ENCODE results near the gene DKK3. TPM values are rescaled to one million over a fixed set of nuclear protein-coding genes. Genes with fewer than 3 reads are reported as not detected.
A peak's percentile ranks its signal among the peaks of the same experiment; 100 is the strongest.

DKK3 gene
- total and polyA plus RNA-seq, 5 donors, result 2,307 to 3,299 (median 2,883) TPM

- no peak overlapping the region for H3K27ac ChIP-seq (ENCODE audit: low read length)
- H3K4me1 ChIP-seq (ENCODE audit: control insufficient read depth, insufficient read depth, low read length), result peaks cover 2% of the 10 kb centered on the region
- peak overlapping the region; percentile 16 for H3K4me3 ChIP-seq (ENCODE audit: low read length)
- H3K9me3 ChIP-seq (ENCODE audit: control insufficient read depth, low read length), result no peaks in the 10 kb centered on the region
- 42% methylated on average over 4 of the region's 4 CpGs for WGBS
- no peak for DNase-seq
- intact Hi-C loops (cut with DNase I), result no loop called here
- ATAC-seq, result no peak
- no peaks in the 10 kb centered on the region for H3K27me3 ChIP-seq (ENCODE audit: control insufficient read depth, insufficient read depth)
Measured at GRCh38 chr11:12005061-12005460, 3.4 kb downstream of the DKK3 start.

- peak overlapping the region; percentile 36 for H3K27ac ChIP-seq (ENCODE audit: low read length)
Measured at GRCh38 chr11:12003815-12004214, 4.6 kb downstream of the DKK3 start.

GRCh38 chr11:12003336-12003735, 5.1 kb downstream of the DKK3 start:
- H3K9me3 ChIP-seq (ENCODE audit: control insufficient read depth, low read length), result no peaks in the 10 kb centered on the region
- H3K27ac ChIP-seq (ENCODE audit: low read length), result peak overlapping the region; percentile 57
- WGBS, result 89% methylated on average over 2 of the region's 2 CpGs
- intact Hi-C loops (cut with DNase I), result no loop called here
- DNase-seq, result no peak
- ATAC-seq, result no peak
- H3K4me3 ChIP-seq (ENCODE audit: low read length), result no peak overlapping the region
- H3K27me3 ChIP-seq (ENCODE audit: control insufficient read depth, insufficient read depth), result no peaks in the 10 kb centered on the region
- H3K4me1 ChIP-seq (ENCODE audit: control insufficient read depth, insufficient read depth, low read length), result no peaks in the 10 kb centered on the region

More at GRCh38 chr11:12003815-12004214, 4.6 kb downstream of the DKK3 start:
- intact Hi-C loops (cut with DNase I), result no loop called here
- Histone ChIP-seq H3K4me1 (ENCODE audit: control insufficient read depth, insufficient read depth, low read length) (no peaks in the 10 kb centered on the region), H3K4me3 (ENCODE audit: low read length) (no peak overlapping the region), H3K27me3 (ENCODE audit: control insufficient read depth, insufficient read depth) (no peaks in the 10 kb centered on the region), H3K9me3 (ENCODE audit: control insufficient read depth, low read length) (no peaks in the 10 kb centered on the region)
- no peak for DNase-seq
- 65% methylated on average over 4 of the region's 4 CpGs for WGBS
- ATAC-seq, result no peak

GRCh38 chr11:12001186-12001585, 7.2 kb downstream of the DKK3 start:
- intact Hi-C loops (cut with DNase I), result no loop called here
- ATAC-seq, result no peak
- H3K9me3 ChIP-seq (ENCODE audit: control insufficient read depth, low read length), result no peaks in the 10 kb centered on the region
- WGBS, result 81% methylated on average over 7 of the region's 7 CpGs
- no peaks in the 10 kb centered on the region for H3K27me3 ChIP-seq (ENCODE audit: control insufficient read depth, insufficient read depth)
- no peak overlapping the region for H3K4me3 ChIP-seq (ENCODE audit: low read length)
- DNase-seq, result no peak
- H3K27ac ChIP-seq (ENCODE audit: low read length), result peak overlapping the region; percentile 7
- H3K4me1 ChIP-seq (ENCODE audit: control insufficient read depth, insufficient read depth, low read length), result no peaks in the 10 kb centered on the region

GRCh38 chr11:11998091-11998781, 10.2 kb downstream of the DKK3 start:
- Histone ChIP-seq H3K9me3 (ENCODE audit: control insufficient read depth, low read length) (no peaks in the 10 kb centered on the region), H3K4me3 (ENCODE audit: low read length) (no peak overlapping the region), H3K27ac (ENCODE audit: low read length) (peak overlapping the region; percentile 16), H3K4me1 (ENCODE audit: control insufficient read depth, insufficient read depth, low read length) (no peaks in the 10 kb centered on the region), H3K27me3 (ENCODE audit: control insufficient read depth, insufficient read depth) (no peaks in the 10 kb centered on the region)
- peak in 1 of 2 donors; percentile 63 for ATAC-seq
- DNase-seq, result no peak
- intact Hi-C loops (cut with DNase I), result no loop called here
- WGBS, result 62% methylated on average over 8 of the region's 8 CpGs

- ATAC-seq (no peak), DNase-seq (no peak)
- no peak overlapping the region for H3K4me3 ChIP-seq (ENCODE audit: low read length)
- no peaks in the 10 kb centered on the region for H3K4me1 ChIP-seq (ENCODE audit: control insufficient read depth, insufficient read depth, low read length)
- H3K27ac ChIP-seq (ENCODE audit: low read length), result peak overlapping the region; percentile 15
- H3K9me3 ChIP-seq (ENCODE audit: control insufficient read depth, low read length), result no peaks in the 10 kb centered on the region
- 57% methylated on average over 3 of the region's 3 CpGs for WGBS
- intact Hi-C loops (cut with DNase I), result no loop called here
- no peaks in the 10 kb centered on the region for H3K27me3 ChIP-seq (ENCODE audit: control insufficient read depth, insufficient read depth)
Measured at GRCh38 chr11:11997049-11997322, 11.4 kb downstream of the DKK3 start.

- no peaks in the 10 kb centered on the region for H3K27me3 ChIP-seq (ENCODE audit: control insufficient read depth, insufficient read depth)
- H3K4me3 ChIP-seq (ENCODE audit: low read length), result no peak overlapping the region
- DNase-seq (peak in 1 of 3 donors; percentile 43), ATAC-seq (no peak)
- no peaks in the 10 kb centered on the region for H3K4me1 ChIP-seq (ENCODE audit: control insufficient read depth, insufficient read depth, low read length)
- intact Hi-C loops (cut with DNase I), result no loop called here
- WGBS, result 79% methylated on average over 11 of the region's 11 CpGs
- peak overlapping the region; percentile 56 for H3K27ac ChIP-seq (ENCODE audit: low read length)
- H3K9me3 ChIP-seq (ENCODE audit: control insufficient read depth, low read length), result no peaks in the 10 kb centered on the region
Measured at GRCh38 chr11:11996321-11997048, 11.9 kb downstream of the DKK3 start.

GRCh38 chr11:11995601-11996000, 12.8 kb downstream of the DKK3 start:
- 90% methylated on average over 6 of the region's 6 CpGs for WGBS
- H3K9me3 ChIP-seq (ENCODE audit: control insufficient read depth, low read length), result no peaks in the 10 kb centered on the region
- no peaks in the 10 kb centered on the region for H3K4me1 ChIP-seq (ENCODE audit: control insufficient read depth, insufficient read depth, low read length)
- H3K27me3 ChIP-seq (ENCODE audit: control insufficient read depth, insufficient read depth), result no peaks in the 10 kb centered on the region
- peak overlapping the region; percentile 42 for H3K27ac ChIP-seq (ENCODE audit: low read length)
- no peak overlapping the region for H3K4me3 ChIP-seq (ENCODE audit: low read length)
- intact Hi-C loops (cut with DNase I), result no loop called here
- no peak for DNase-seq
- no peak for ATAC-seq

GRCh38 chr11:11993839-11994238, 14.6 kb downstream of the DKK3 start:
- ATAC-seq (peak; percentile 69), DNase-seq (peak in 1 of 3 donors; percentile 72)
- intact Hi-C loops (cut with DNase I), result no loop called here
- H3K4me3 ChIP-seq (ENCODE audit: low read length), result no peak overlapping the region
- H3K9me3 ChIP-seq (ENCODE audit: control insufficient read depth, low read length), result no peaks in the 10 kb centered on the region
- H3K27me3 ChIP-seq (ENCODE audit: control insufficient read depth, insufficient read depth), result no peaks in the 10 kb centered on the region
- no peaks in the 10 kb centered on the region for H3K4me1 ChIP-seq (ENCODE audit: control insufficient read depth, insufficient read depth, low read length)
- peak overlapping the region; percentile 92 for H3K27ac ChIP-seq (ENCODE audit: low read length)
- WGBS, result 48% methylated on average over 8 of the region's 8 CpGs

- intact Hi-C loops (cut with DNase I), result no loop called here
- no peaks in the 10 kb centered on the region for H3K9me3 ChIP-seq (ENCODE audit: control insufficient read depth, low read length)
- H3K27me3 ChIP-seq (ENCODE audit: control insufficient read depth, insufficient read depth), result no peaks in the 10 kb centered on the region
- H3K27ac ChIP-seq (ENCODE audit: low read length), result peak overlapping the region; percentile 50
- H3K4me1 ChIP-seq (ENCODE audit: control insufficient read depth, insufficient read depth, low read length), result peaks cover 4% of the 10 kb centered on the region
- 64% methylated on average over 6 of the region's 6 CpGs for WGBS
- peak; percentile 77 to 82 for ATAC-seq
- no peak overlapping the region for H3K4me3 ChIP-seq (ENCODE audit: low read length)
- no peak for DNase-seq
Measured at GRCh38 chr11:11992257-11993212, 15.9 kb downstream of the DKK3 start.
